H1 (cell line): ENCODE data around the gene FOLR3. TPM values are rescaled to one million over a fixed set of nuclear protein-coding genes. Genes with fewer than 3 reads are reported as not detected.

Source experiments
- CTCF ChIA-PET: fragments of 300-600 bp; sonication (Branson Sonifier 250); formaldehyde crosslinking; loops from one replicate; lab custom pipeline; 2021; ENCODE audit not compliant: partially characterized antibody; lab: Charles Lee
- POLR2A ChIA-PET: fragments of 300-600 bp; sonication (Branson Sonifier 250); formaldehyde crosslinking; loops from one replicate; lab custom pipeline; 2021; ENCODE audit warnings: inconsistent platforms; ENCODE audit not compliant: partially characterized antibody; lab: Charles Lee
- DNase-seq, 2 experiments: peaks; one replicate each; pipeline versions ENCODE4 v3.0.0 to v3.0.0-alpha.2; 2010 to 2022; ENCODE audit warnings: low spot score in 2 of 2, low read depth in 1 of 2, mixed read lengths in 1 of 2
- FAIRE-seq: peaks from 2 replicates; lab custom pipeline; 2011; peaks lifted over from hg19 to GRCh38; lab: Jason Lieb, UNC
- H2AFZ ChIP-seq: 2 replicates; pipeline ENCODE4 v1.8.1; 2012; ENCODE audit warnings: low read length, inconsistent platforms
- H2AK5ac ChIP-seq: 2 replicates; pipeline ENCODE4 v1.6.1; 2013; ENCODE audit warnings: low read depth, low read length
- H2BK120ac ChIP-seq: replicated peaks from 2 replicates; pipeline ENCODE3; 2013; ENCODE audit warnings: low read depth, low read length, inconsistent platforms
- H2BK12ac ChIP-seq: 2 replicates; pipeline ENCODE4 v1.6.1; 2013; ENCODE audit warnings: low read depth, low read length
- H2BK15ac ChIP-seq: 2 replicates; pipeline ENCODE4 v1.6.1; 2013; ENCODE audit warnings: low read length
- H2BK20ac ChIP-seq: 2 replicates; pipeline ENCODE4 v1.6.1; 2013; ENCODE audit warnings: low read length
- H2BK5ac ChIP-seq: 2 replicates; pipeline ENCODE4 v1.6.1; 2013; ENCODE audit warnings: low read depth, low read length
- H3K14ac ChIP-seq: 2 replicates; pipeline ENCODE4 v1.6.1; 2013; ENCODE audit warnings: inconsistent platforms; ENCODE audit not compliant: insufficient read length
- H3K18ac ChIP-seq: 2 replicates; pipeline ENCODE4 v1.6.1; 2013; ENCODE audit warnings: low read length; ENCODE audit errors: extremely low read depth
- H3K23ac ChIP-seq: 2 replicates; pipeline ENCODE4 v1.6.1; 2013; ENCODE audit warnings: inconsistent platforms; ENCODE audit not compliant: insufficient read length
- H3K23me2 ChIP-seq: 2 replicates; pipeline ENCODE4 v1.6.1; 2013; ENCODE audit warnings: low read depth, low read length
- H3K27ac ChIP-seq: 2 replicates; pipeline ENCODE4 v1.6.1; 2011; ENCODE audit warnings: low read depth, low read length, inconsistent platforms
- H3K27me3 ChIP-seq, 4 experiments: replicated peaks in 1 of 4; 1 replicate in 1 of 4; 2 replicates in 3 of 4; pipeline versions ENCODE4 v1.6.1 to v1.8.1; 2011 to 2013; ENCODE audit warnings: low read length in 3 of 4, mild to moderate bottlenecking in 3 of 4, inconsistent platforms in 2 of 4, mixed read lengths in 2 of 4, moderate library complexity in 1 of 4; ENCODE audit not compliant: control insufficient read depth in 3 of 4, insufficient read depth in 3 of 4; ENCODE audit errors: extremely low read depth in 1 of 4
- H3K36me3 ChIP-seq, 4 experiments: 2 replicates each; pipeline versions ENCODE4 v1.6.1 to v1.8.1; 2011 to 2013; ENCODE audit warnings: mild to moderate bottlenecking in 4 of 4, low read length in 3 of 4, moderate library complexity in 2 of 4, control low read depth in 1 of 4, inconsistent platforms in 1 of 4; ENCODE audit not compliant: insufficient read depth in 4 of 4, control insufficient read depth in 2 of 4
- H3K4ac ChIP-seq: replicated peaks from 2 replicates; pipeline ENCODE3; 2013; ENCODE audit warnings: low read length, low read depth, mixed read lengths, inconsistent platforms; ENCODE audit not compliant: insufficient read length
- H3K4me1 ChIP-seq, 4 experiments: replicated peaks in 1 of 4; 1 replicate in 1 of 4; 2 replicates in 3 of 4; pipeline versions ENCODE4 v1.6.1 to v1.8.1; 2011 to 2013; ENCODE audit warnings: low read length in 3 of 4, inconsistent platforms in 2 of 4, mixed read lengths in 1 of 4; ENCODE audit not compliant: insufficient read depth in 4 of 4, control insufficient read depth in 3 of 4
- H3K4me2 ChIP-seq, 2 experiments: 2 replicates each; pipeline versions ENCODE4 v1.6.1 to v1.8.1; 2011 to 2013; ENCODE audit warnings: low read depth in 2 of 2, low read length in 2 of 2, control low read depth in 1 of 2, inconsistent platforms in 1 of 2, mild to moderate bottlenecking in 1 of 2; ENCODE audit not compliant: insufficient read depth in 1 of 2
- H3K4me3 ChIP-seq, 4 experiments: fragments of 200-600, 300-600 bp in 1 of 4; sonication (generic), shearing (Covaris generic), sonication (Bioruptor Twin) in 1 of 4; 2 replicates each; pipeline versions ENCODE4 v1.5.1 to v1.8.1; 2011 to 2016; ENCODE audit warnings: low read length in 4 of 4, low read depth in 3 of 4, control low read depth in 2 of 4, inconsistent platforms in 2 of 4, mild to moderate bottlenecking in 2 of 4, mixed read lengths in 1 of 4, moderate library complexity in 1 of 4; ENCODE audit not compliant: insufficient read depth in 2 of 4; ENCODE audit errors: extremely low read depth in 1 of 4
- H3K56ac ChIP-seq: replicated peaks from 2 replicates; pipeline ENCODE3; 2013; ENCODE audit warnings: low read depth, mild to moderate bottlenecking, mixed read lengths, low read length, inconsistent platforms; ENCODE audit not compliant: insufficient read length
- H3K79me1 ChIP-seq: 2 replicates; pipeline ENCODE4 v1.6.1; 2013; ENCODE audit warnings: low read depth, low read length, control low read depth
- H3K79me2 ChIP-seq, 2 experiments: 2 replicates each; pipeline versions ENCODE4 v1.6.1 to v1.8.1; 2012 to 2013; ENCODE audit warnings: low read length in 2 of 2, mild to moderate bottlenecking in 2 of 2, inconsistent platforms in 1 of 2; ENCODE audit not compliant: insufficient read depth in 2 of 2, control insufficient read depth in 1 of 2
- H3K9ac ChIP-seq, 4 experiments: replicated peaks in 1 of 4; 1 replicate in 1 of 4; 2 replicates in 3 of 4; pipeline versions ENCODE4 v1.6.1 to v1.8.1; 2011 to 2013; ENCODE audit warnings: low read depth in 3 of 4, low read length in 3 of 4, control low read depth in 2 of 4, mild to moderate bottlenecking in 2 of 4, moderate library complexity in 2 of 4, inconsistent platforms in 1 of 4; ENCODE audit errors: extremely low read depth in 1 of 4
- H3K9me3 ChIP-seq, 2 experiments: 2 replicates each; pipeline versions ENCODE4 v1.6.1 to v1.8.1; 2012 to 2013; ENCODE audit warnings: mild to moderate bottlenecking in 2 of 2, moderate library complexity in 2 of 2, control low read depth in 1 of 2, inconsistent platforms in 1 of 2, low read depth in 1 of 2, low read length in 1 of 2, mixed read lengths in 1 of 2; ENCODE audit not compliant: insufficient read depth in 2 of 2
- H4K20me1 ChIP-seq, 2 experiments: replicated peaks in 1 of 2; 2 replicates each; pipeline versions ENCODE3 to v1.8.1; 2011 to 2013; ENCODE audit warnings: inconsistent platforms in 2 of 2, low read length in 2 of 2, mild to moderate bottlenecking in 1 of 2; ENCODE audit not compliant: insufficient read depth in 2 of 2, control insufficient read depth in 1 of 2
- H4K5ac ChIP-seq: 2 replicates; pipeline ENCODE4 v1.6.1; 2013; ENCODE audit warnings: low read length, low read depth, mixed read lengths, inconsistent platforms; ENCODE audit not compliant: insufficient read length
- H4K8ac ChIP-seq: 2 replicates; pipeline ENCODE4 v1.8.0; 2013; ENCODE audit warnings: mild to moderate bottlenecking, moderate library complexity, low read length, inconsistent platforms; ENCODE audit not compliant: insufficient read depth; ENCODE audit errors: extremely low read depth
- H4K91ac ChIP-seq: replicated peaks from 2 replicates; pipeline ENCODE3; 2013; ENCODE audit warnings: low read length, mixed read lengths, inconsistent platforms; ENCODE audit not compliant: insufficient read length
- CBX5 ChIP-seq: fragments of 300-800, 300-1000 bp; sonication (generic); IDR thresholded peaks from 2 replicates; pipeline ENCODE4 v1.7.1; 2016; ENCODE audit warnings: antibody characterized with exemption, low read length, low read depth
- CHD1 ChIP-seq: IDR thresholded peaks from 2 replicates; pipeline ENCODE4 v1.6.1; 2012; ENCODE audit warnings: low read depth, low read length, improper control_type of control experiment
- CTBP2 ChIP-seq: IDR thresholded peaks from 2 replicates; pipeline ENCODE4 v1.7.0; 2011; ENCODE audit warnings: borderline replicate concordance, mild to moderate bottlenecking, moderate library complexity, mixed read lengths, low read length; ENCODE audit not compliant: insufficient read depth, insufficient read length
- EP300 ChIP-seq, 2 experiments: IDR thresholded peaks; 1 replicate in 1 of 2; 2 replicates in 1 of 2; pipeline ENCODE4 v1.6.1; 2011 to 2012; ENCODE audit warnings: low read depth in 2 of 2, low read length in 2 of 2, mild to moderate bottlenecking in 2 of 2, borderline replicate concordance in 1 of 2, inconsistent platforms in 1 of 2, moderate library complexity in 1 of 2
- HDAC6 ChIP-seq: IDR thresholded peaks from one replicate; pipeline ENCODE4 v1.7.1; 2012; ENCODE audit warnings: low read depth, mild to moderate bottlenecking, inconsistent platforms, low read length, moderate library complexity
- JUN ChIP-seq: IDR thresholded peaks from 2 replicates; pipeline ENCODE4 v1.6.1; 2011; ENCODE audit warnings: low read depth, mild to moderate bottlenecking, improper control_type of control experiment, low read length
- KDM4A ChIP-seq: IDR thresholded peaks from one replicate; pipeline ENCODE4 v1.7.1; 2012; ENCODE audit warnings: low read depth, mild to moderate bottlenecking, moderate library complexity, low read length, inconsistent platforms; ENCODE audit not compliant: severe bottlenecking
- NANOG ChIP-seq: IDR thresholded peaks from 2 replicates; pipeline ENCODE4 v1.6.1; 2011; ENCODE audit warnings: low read length, low read depth, mild to moderate bottlenecking, inconsistent platforms; ENCODE audit not compliant: insufficient read depth, poor library complexity, severe bottlenecking
- RFX5 ChIP-seq: IDR thresholded peaks from 2 replicates; pipeline ENCODE4 v1.6.1; 2011; ENCODE audit warnings: low read depth, low read length, improper control_type of control experiment, borderline replicate concordance
- RXRA ChIP-seq: IDR thresholded peaks from 2 replicates; pipeline ENCODE4 v1.6.1; 2011; ENCODE audit warnings: low read depth, mild to moderate bottlenecking, low read length, moderate library complexity; ENCODE audit not compliant: insufficient read depth
- SUZ12 ChIP-seq: fragments of 200-600 bp; sonication (generic); IDR thresholded peaks from 2 replicates; pipeline ENCODE4 v1.6.1; 2012; ENCODE audit warnings: mild to moderate bottlenecking, inconsistent platforms, low read length, moderate library complexity, mixed read lengths
- TEAD4 ChIP-seq: IDR thresholded peaks from 2 replicates; pipeline ENCODE4 v1.6.1; 2012; ENCODE audit warnings: low read depth, low read length, inconsistent platforms, mixed read lengths
- YY1 ChIP-seq: IDR thresholded peaks from 2 replicates; pipeline ENCODE4 v1.6.1; 2011; ENCODE audit warnings: low read depth, mild to moderate bottlenecking, low read length
- WGBS, 2 experiments: shearing (Covaris generic) in 1 of 2; methylation state at CpG; one replicate each; pipeline versions ENCODE4 v1.1.6 to v1.1.7; 2013 to 2015; ENCODE audit warnings: low lambda C conversion rate in 2 of 2, mixed read lengths in 2 of 2, inconsistent platforms in 1 of 2, low coverage in 1 of 2, missing lambda C conversion rate in 1 of 2; ENCODE audit not compliant: insufficient replicate concordance in 2 of 2, insufficient coverage in 1 of 2, insufficient read length in 1 of 2; ENCODE audit errors: extremely low coverage in 1 of 2, missing lambda C conversion rate in 1 of 2; 5-methylcytosine and 5-hydroxymethylcytosine counted together
- polyA plus RNA-seq, 7 experiments: library from polyadenylated mRNA; depleted of rRNA in 3 of 7; stranded (reverse) in 5 of 7; unstranded in 2 of 7; fragments of >200 nt in 5 of 7; fragments of 200-250 nt in 2 of 7; gene quantifications; 1 replicate in 5 of 7; 2 replicates in 1 of 7; 4 replicates in 1 of 7; pipeline versions ENCODE4 v1.2.1 to v1.2.3, GENCODE V29; 2011 to 2013; ENCODE audit warnings: missing spikeins in 2 of 7, mixed read lengths in 2 of 7
- total RNA-seq: library from RNA; stranded (reverse); fragmentation: NEBNext Ultra II Directional; extraction: Animal tissue kit (Norgen Biotek cat#: 25700); gene quantifications from 2 replicates; pipeline ENCODE4 v1.2.1, GENCODE V29; 2021

FOLR3 gene
- total and polyA plus RNA-seq, 2 of the 8 experiments (the other 6 are each of a cell fraction or from before 2014, with no cell fraction given) = not detected

GRCh38 chr11:72154816-72155215 is 19.3 kb downstream of the FOLR3 start:
- H4K20me1 ChIP-seq = no peaks in the 10 kb centered on the region
- no peak overlapping the region for H3K4ac ChIP-seq
- no peaks in the 10 kb centered on the region for H3K4me1 ChIP-seq
- H3K23ac ChIP-seq = no peak overlapping the region
- no peak overlapping the region for H2BK12ac ChIP-seq
- no peak overlapping the region for H3K18ac ChIP-seq
- H3K79me2 ChIP-seq = no peaks in the 10 kb centered on the region
- no peak overlapping the region for H2BK15ac ChIP-seq
- no peak overlapping the region for H2BK20ac ChIP-seq
- WGBS, 2 experiments = 91% methylated on average over 3 of the region's 3 CpGs; no CpG with 5 or more reads in 1 of the 2 experiments
- no peak overlapping the region for H3K4me2 ChIP-seq
- H4K91ac ChIP-seq = no peak overlapping the region
- FAIRE-seq (no peak), DNase-seq (no peak)
- H3K9me3 ChIP-seq = no peaks in the 10 kb centered on the region
- H3K79me1 ChIP-seq = no peaks in the 10 kb centered on the region
- no peak overlapping the region for H4K5ac ChIP-seq
- no peaks in the 10 kb centered on the region for H3K27me3 ChIP-seq
- H2BK120ac ChIP-seq = no peak overlapping the region
- H3K56ac ChIP-seq = no peak overlapping the region
- H3K36me3 ChIP-seq = no peaks in the 10 kb centered on the region
- no peak overlapping the region for H2AK5ac ChIP-seq
- H3K4me3 ChIP-seq = no peak overlapping the region
- H3K9ac ChIP-seq = no peak overlapping the region
- H2AFZ ChIP-seq = no peak overlapping the region
- no peak overlapping the region for H3K14ac ChIP-seq
- H2BK5ac ChIP-seq = no peak overlapping the region
- POLR2A ChIA-PET = interaction anchor here (0.6 kb wide), 1 partner anchor 1630 kb away, joined by 4 read pairs; no protein-coding TSS in a partner anchor
- H3K27ac ChIP-seq = no peak overlapping the region
- H3K23me2 ChIP-seq = no peaks in the 10 kb centered on the region; the same call in 1 of the 2 replicates
- no peak overlapping the region for H4K8ac ChIP-seq
- no peak for TF ChIP-seq YY1
- no peak for TF ChIP-seq HDAC6
- TF ChIP-seq EP300 (IDR thresholded peaks at IDR 0.05; ENCODE audit: borderline replicate concordance in 1 of 2, low read depth in 2 of 2, low read length in 2 of 2) = no peak
- TF ChIP-seq JUN = no peak
- no peak for TF ChIP-seq CBX5
- no peak for TF ChIP-seq TEAD4
- TF ChIP-seq NANOG = no peak
- no peak for TF ChIP-seq KDM4A
- no peak for TF ChIP-seq SUZ12
- TF ChIP-seq RXRA = no peak
- no peak for TF ChIP-seq CTBP2
- no peak for TF ChIP-seq RFX5
- no peak for TF ChIP-seq CHD1
- TF ChIP-seq, all 59 proteins: peak for 0
- CTCF ChIA-PET = interaction anchor here (0.6 to 10.4 kb wide), 7 partner anchors 11 to 343 kb away, joined by 3 to 71 read pairs (median 3); no protein-coding TSS in a partner anchor
